K562 (cell line): ENCODE measurements around the gene DRC3. TPM values are rescaled to one million over a fixed set of nuclear protein-coding genes. Genes with fewer than 3 reads are reported as not detected.

Source experiments
- ELF2 ChIP-seq: fragments of 250-450 bp; sonication (Bioruptor Pico); IDR thresholded peaks from 2 replicates; pipeline ENCODE4 v1.5.0; 2021; ENCODE audit warnings: mild to moderate bottlenecking
- ERF ChIP-seq: fragments of 450-650 bp; formaldehyde crosslinking; IDR thresholded peaks from 2 replicates; pipeline ENCODE4 v1.4.0; 2020; ENCODE audit warnings: mild to moderate bottlenecking, mixed read lengths
- ETV6 ChIP-seq, 3 experiments: fragments of 150-350 bp in 1 of 3; sonication (generic) in 1 of 3; formaldehyde crosslinking in 1 of 3; IDR thresholded peaks; 2 replicates each; pipeline versions ENCODE4 v1.6.1 to v1.8.0; 2014 to 2022; ENCODE audit warnings: borderline replicate concordance in 2 of 3, low read depth in 2 of 3, antibody characterized with exemption in 1 of 3, low read length in 1 of 3, mild to moderate bottlenecking in 1 of 3, missing genetic modification reagents in 1 of 3
- HLTF ChIP-seq: fragments of 450-650 bp; IDR thresholded peaks from 2 replicates; pipeline ENCODE4 v1.6.1; 2016
- MCM7 ChIP-seq, 2 experiments: fragments of 450-650 bp; IDR thresholded peaks; 2 replicates each; pipeline ENCODE4 v1.6.1; 2016 to 2018
- NFIX ChIP-seq: fragments of 250-450 bp; sonication (Bioruptor Pico); IDR thresholded peaks from 2 replicates; pipeline ENCODE4 v1.4.0; 2020; ENCODE audit warnings: low read depth, mild to moderate bottlenecking, moderate library complexity
- RB1 ChIP-seq: fragments of 450-650 bp; IDR thresholded peaks from 2 replicates; pipeline ENCODE4 v1.6.1; 2017; ENCODE audit warnings: low read depth, mild to moderate bottlenecking
- RBM25 ChIP-seq: fragments of 200-400 bp; formaldehyde crosslinking; IDR thresholded peaks from 2 replicates; pipeline ENCODE4 v1.6.1; 2018; ENCODE audit warnings: low read length, low read depth, moderate library complexity; ENCODE audit not compliant: severe bottlenecking
- SPI1 ChIP-seq: IDR thresholded peaks from 2 replicates; pipeline ENCODE4 v1.6.1; 2011; ENCODE audit warnings: low read depth, low read length, control low read depth, borderline replicate concordance
- TRIM28 ChIP-seq: fragments of 450-650 bp; IDR thresholded peaks from 2 replicates; pipeline ENCODE4 v1.6.1; 2017
- ZNF253 ChIP-seq: fragments of 250-450 bp; sonication (Bioruptor Pico); conservative IDR thresholded peaks from 2 replicates; pipeline ENCODE4 v1.6.1; 2021; ENCODE audit warnings: mild to moderate bottlenecking
- ZNF408 ChIP-seq: fragments of 250-450 bp; sonication (Bioruptor Pico); IDR thresholded peaks from 2 replicates; pipeline ENCODE4 v1.4.0; 2020; ENCODE audit warnings: low read depth, mild to moderate bottlenecking, moderate library complexity
- ZNF766 ChIP-seq: fragments of 200-800 bp; sonication (Bioruptor generic); conservative IDR thresholded peaks from 2 replicates; pipeline ENCODE4 v1.6.1; 2016; ENCODE audit warnings: missing genetic modification characterization, missing compliant biosample characterization
- polyA plus RNA-seq, 8 experiments: library from polyadenylated mRNA; depleted of rRNA in 4 of 8; stranded (reverse) in 5 of 8; unstranded in 3 of 8; fragments of >200 nt; fragmentation: Nextera tagmentation in 2 of 8; fragmentation: Illumina TruSeq in 1 of 8; extraction: Ambion mirVana in 2 of 8; extraction: Trizol in 1 of 8; gene quantifications; 2 replicates each; pipeline versions ENCODE4 v1.2.1 to v1.2.3, GENCODE V29; 2011 to 2014; ENCODE audit warnings: inconsistent platforms in 1 of 8, missing spikeins in 1 of 8
- total RNA-seq, 7 experiments: library from RNA; depleted of rRNA in 6 of 7; stranded (reverse); fragments of >200 nt in 6 of 7; fragmentation: Illumina TruSeq in 2 of 7; extraction: Trizol in 2 of 7; gene quantifications; 2 replicates each; pipeline versions ENCODE4 v1.2.1 to v1.2.3, GENCODE V29; 2011 to 2021; ENCODE audit warnings: low replicate concordance in 1 of 7
- TF ChIP-seq, protein P1 (sequence below), 2 experiments: fragments of 450-650 bp in 1 of 2; sonication (generic) in 1 of 2; formaldehyde crosslinking in 1 of 2; IDR thresholded peaks; 2 replicates each; pipeline versions ENCODE4 v1.7.1 to v1.9.0; 2016 to 2022; ENCODE audit warnings: inconsistent platforms in 1 of 2, mild to moderate bottlenecking in 1 of 2, missing genetic modification reagents in 1 of 2
- TF ChIP-seq, protein P2 (sequence below), 2 experiments: fragments of 450-650 bp; IDR thresholded peaks; 2 replicates each; pipeline ENCODE4 v1.6.1; 2018; ENCODE audit warnings: mild to moderate bottlenecking in 2 of 2, low read depth in 1 of 2; ENCODE audit not compliant: partially characterized antibody in 2 of 2

Gene DRC3
- total and polyA plus RNA-seq, 9 of the 15 experiments (the other 6 are each of a cell fraction or from before 2014, with no cell fraction given): 0.10 to 0.84 (median 0.30) TPM; not detected in 3

DNA sequence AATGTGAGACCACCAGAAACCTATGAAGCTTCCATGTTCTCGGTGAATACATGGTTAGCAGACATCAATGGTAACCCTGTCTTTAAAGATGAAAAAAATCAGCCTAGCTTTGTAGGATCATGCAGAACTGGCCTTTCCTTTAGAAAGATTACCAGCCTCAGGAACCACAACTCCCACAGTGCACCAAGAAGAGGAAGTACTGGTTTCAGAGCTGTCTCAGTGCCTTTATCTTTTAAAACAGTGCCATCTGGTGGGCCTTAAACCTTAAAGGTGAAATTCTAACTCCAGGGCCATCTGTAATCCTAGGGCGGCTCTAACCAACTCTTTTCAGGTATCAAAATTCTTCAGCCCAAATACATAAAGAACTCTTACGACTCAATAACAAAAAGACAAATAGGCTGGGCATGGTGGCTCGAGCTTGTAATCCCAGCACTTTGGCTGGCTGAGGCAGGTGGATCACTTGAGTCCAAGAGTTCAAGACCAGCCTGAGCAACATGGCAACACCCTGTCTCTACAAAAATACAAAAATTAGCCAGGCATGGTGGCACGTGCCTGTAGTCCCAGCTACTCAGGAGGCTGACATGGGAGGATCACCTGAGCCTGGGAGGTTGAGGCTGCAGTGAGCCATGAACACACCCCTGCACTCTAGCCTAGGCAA lies 60.9 kb downstream of the DRC3 start (continued):
- TF ChIP-seq MCM7 (IDR thresholded peaks at IDR 0.05): no peak
- TF ChIP-seq ETV6 (IDR thresholded peaks at IDR 0.05; ENCODE audit: borderline replicate concordance in 1 of 2, low read depth in 2 of 2, low read length in 1 of 2): no peak
- no peak for TF ChIP-seq ETV6 (CRISPR knock-in tag; IDR thresholded peaks at IDR 0.05; ENCODE audit: borderline replicate concordance)
- no peak for TF ChIP-seq ZNF408
- TF ChIP-seq ZNF253 (CRISPR knock-in tag): no peak
- no peak for TF ChIP-seq NFIX (CRISPR knock-in tag)
- TF ChIP-seq, protein P1, sequence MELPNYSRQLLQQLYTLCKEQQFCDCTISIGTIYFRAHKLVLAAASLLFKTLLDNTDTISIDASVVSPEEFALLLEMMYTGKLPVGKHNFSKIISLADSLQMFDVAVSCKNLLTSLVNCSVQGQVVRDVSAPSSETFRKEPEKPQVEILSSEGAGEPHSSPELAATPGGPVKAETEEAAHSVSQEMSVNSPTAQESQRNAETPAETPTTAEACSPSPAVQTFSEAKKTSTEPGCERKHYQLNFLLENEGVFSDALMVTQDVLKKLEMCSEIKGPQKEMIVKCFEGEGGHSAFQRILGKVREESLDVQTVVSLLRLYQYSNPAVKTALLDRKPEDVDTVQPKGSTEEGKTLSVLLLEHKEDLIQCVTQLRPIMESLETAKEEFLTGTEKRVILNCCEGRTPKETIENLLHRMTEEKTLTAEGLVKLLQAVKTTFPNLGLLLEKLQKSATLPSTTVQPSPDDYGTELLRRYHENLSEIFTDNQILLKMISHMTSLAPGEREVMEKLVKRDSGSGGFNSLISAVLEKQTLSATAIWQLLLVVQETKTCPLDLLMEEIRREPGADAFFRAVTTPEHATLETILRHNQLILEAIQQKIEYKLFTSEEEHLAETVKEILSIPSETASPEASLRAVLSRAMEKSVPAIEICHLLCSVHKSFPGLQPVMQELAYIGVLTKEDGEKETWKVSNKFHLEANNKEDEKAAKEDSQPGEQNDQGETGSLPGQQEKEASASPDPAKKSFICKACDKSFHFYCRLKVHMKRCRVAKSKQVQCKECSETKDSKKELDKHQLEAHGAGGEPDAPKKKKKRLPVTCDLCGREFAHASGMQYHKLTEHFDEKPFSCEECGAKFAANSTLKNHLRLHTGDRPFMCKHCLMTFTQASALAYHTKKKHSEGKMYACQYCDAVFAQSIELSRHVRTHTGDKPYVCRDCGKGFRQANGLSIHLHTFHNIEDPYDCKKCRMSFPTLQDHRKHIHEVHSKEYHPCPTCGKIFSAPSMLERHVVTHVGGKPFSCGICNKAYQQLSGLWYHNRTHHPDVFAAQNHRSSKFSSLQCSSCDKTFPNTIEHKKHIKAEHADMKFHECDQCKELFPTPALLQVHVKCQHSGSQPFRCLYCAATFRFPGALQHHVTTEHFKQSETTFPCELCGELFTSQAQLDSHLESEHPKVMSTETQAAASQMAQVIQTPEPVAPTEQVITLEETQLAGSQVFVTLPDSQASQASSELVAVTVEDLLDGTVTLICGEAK (IDR thresholded peaks at IDR 0.05): peak; percentile 70
- TF ChIP-seq, protein P1 (CRISPR knock-in tag; IDR thresholded peaks at IDR 0.05): no peak
- TF ChIP-seq, protein P2, sequence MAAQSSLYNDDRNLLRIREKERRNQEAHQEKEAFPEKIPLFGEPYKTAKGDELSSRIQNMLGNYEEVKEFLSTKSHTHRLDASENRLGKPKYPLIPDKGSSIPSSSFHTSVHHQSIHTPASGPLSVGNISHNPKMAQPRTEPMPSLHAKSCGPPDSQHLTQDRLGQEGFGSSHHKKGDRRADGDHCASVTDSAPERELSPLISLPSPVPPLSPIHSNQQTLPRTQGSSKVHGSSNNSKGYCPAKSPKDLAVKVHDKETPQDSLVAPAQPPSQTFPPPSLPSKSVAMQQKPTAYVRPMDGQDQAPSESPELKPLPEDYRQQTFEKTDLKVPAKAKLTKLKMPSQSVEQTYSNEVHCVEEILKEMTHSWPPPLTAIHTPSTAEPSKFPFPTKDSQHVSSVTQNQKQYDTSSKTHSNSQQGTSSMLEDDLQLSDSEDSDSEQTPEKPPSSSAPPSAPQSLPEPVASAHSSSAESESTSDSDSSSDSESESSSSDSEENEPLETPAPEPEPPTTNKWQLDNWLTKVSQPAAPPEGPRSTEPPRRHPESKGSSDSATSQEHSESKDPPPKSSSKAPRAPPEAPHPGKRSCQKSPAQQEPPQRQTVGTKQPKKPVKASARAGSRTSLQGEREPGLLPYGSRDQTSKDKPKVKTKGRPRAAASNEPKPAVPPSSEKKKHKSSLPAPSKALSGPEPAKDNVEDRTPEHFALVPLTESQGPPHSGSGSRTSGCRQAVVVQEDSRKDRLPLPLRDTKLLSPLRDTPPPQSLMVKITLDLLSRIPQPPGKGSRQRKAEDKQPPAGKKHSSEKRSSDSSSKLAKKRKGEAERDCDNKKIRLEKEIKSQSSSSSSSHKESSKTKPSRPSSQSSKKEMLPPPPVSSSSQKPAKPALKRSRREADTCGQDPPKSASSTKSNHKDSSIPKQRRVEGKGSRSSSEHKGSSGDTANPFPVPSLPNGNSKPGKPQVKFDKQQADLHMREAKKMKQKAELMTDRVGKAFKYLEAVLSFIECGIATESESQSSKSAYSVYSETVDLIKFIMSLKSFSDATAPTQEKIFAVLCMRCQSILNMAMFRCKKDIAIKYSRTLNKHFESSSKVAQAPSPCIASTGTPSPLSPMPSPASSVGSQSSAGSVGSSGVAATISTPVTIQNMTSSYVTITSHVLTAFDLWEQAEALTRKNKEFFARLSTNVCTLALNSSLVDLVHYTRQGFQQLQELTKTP (IDR thresholded peaks at IDR 0.05; ENCODE audit: low read depth in 1 of 2, partially characterized antibody in 2 of 2): peak in 1 of 2 experiments; percentile 43
- no peak for TF ChIP-seq ERF
- TF ChIP-seq ZNF766 (CRISPR knock-in tag): 0 out of 2 replicates have a peak, but pooled peaks have one; percentile 47
- no peak for TF ChIP-seq RB1
- TF ChIP-seq TRIM28: no peak
- TF ChIP-seq RBM25: peak; percentile 50
- no peak for TF ChIP-seq ELF2 (CRISPR knock-in tag)
- TF ChIP-seq HLTF: no peak
- peak; percentile 82 for TF ChIP-seq SPI1
